NCI-H82 treated with DMSO at 0.1 percent for 48 hours (cell line): ENCODE results near the gene ZNF236.

ENCODE experiments used
- DNase-seq: peaks from one replicate; lab custom pipeline; 2025; ENCODE audit not compliant: unreplicated experiment; lab: John Stamatoyannopoulos, UW

Gene ZNF236

GRCh38 chr18:76859474-76860339 lies 37.4 kb downstream of the ZNF236 start:
- DNase-seq, result no peak

- no peak for DNase-seq
Observed at GRCh38 chr18:76860411-76860810, 38.1 kb downstream of the ZNF236 start.

DNA sequence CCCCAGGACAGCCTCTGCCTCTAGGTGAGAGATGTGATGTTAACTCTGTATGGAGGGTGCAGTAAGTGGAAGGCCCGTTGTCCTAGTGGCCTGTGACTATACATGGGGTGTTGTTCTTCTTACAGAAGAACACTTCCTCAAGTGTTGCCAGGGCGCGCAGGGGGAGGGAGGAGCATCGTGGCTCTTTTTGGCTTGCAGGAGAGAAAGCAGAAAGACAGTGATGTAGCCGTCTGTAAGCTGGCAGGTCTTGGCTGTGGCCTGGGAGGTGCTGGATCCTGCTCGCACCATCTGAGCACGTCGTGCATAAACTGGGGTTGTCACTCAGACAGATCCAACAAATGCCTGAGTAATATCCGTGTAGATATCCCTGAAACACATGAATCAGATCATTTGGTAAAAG lies 44.3 kb downstream of the ZNF236 start:
- no peak for DNase-seq

DNA sequence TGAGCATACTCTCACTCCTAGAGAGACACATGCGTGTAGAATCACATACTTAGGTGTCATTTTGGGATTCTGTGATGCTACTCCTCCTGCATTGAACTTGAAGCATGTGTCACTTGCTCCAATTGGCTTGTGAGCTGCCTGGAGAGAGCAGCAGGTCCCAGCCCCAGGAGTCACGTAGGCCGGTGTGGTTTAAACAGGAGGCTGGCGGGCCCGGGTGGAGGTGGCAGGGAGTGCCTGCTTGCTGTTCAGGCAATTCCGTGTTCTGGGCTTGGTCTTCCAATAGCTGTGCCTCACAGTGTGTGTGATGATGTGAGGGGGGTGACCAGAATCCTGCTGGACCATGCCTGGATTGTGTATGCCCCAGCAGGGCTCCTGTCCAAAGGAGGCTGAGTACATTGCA lies 51.0 kb downstream of the ZNF236 start:
- no peak for DNase-seq

DNA sequence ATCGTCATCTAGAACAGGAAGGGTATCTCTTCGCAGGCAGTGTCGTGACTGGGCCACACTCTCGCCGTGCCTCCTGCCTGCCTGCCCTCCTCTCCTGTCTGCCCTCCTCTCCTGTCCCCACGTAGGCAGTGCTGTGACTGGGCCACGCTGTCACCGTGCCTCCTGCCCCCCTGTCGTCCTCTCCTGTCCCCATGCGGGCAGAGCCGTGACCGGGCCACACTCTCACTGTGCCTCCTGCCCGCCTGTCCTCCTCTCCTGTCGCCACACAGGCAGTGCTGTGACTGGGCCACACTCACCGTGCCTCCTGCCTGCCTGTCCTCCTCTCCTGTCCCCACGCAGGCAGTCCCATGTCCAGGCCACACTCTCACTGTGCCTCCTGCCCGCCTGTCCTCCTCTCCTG lies 51.4 kb downstream of the ZNF236 start:
- DNase-seq, result no peak

DNA sequence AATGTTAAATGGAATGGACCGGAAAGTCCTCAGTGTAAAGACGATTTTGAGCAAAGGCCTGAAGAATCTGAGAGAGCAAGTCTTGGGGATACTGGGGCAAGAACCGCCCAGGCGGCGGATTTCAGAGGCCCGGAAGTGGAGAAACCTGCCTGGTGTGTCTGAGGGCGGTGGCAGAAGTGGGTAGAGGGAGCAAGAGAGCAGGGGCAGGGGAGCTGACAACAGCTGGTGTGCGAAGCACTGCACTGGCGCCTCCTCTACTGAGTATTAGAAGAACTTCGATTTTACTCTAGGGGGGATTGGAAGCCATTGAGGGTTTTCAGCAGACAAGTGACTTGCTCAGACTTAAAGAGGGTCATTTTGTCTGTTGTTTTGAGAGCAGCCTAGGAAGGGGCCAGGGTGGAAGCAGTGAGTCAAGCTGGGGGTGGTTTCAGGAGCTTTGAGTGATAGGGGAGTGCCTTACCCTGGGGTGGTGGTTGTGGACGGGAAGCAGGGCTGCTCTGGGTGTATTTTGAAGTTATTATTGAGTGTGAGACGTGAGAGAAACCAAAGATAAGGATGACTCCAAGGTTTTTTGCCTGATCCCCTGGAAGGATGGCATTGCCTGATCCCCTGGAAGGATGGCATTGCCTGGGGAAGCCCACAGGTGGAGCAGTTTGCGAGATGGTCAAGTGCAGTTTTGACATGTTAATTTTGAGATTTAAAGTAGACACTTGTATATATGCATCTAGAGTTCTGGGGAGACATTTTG lies 52.5 kb downstream of the ZNF236 start:
- no peak for DNase-seq

GRCh38 chr18:76875390-76876325 lies 53.3 kb downstream of the ZNF236 start:
- peak; percentile 8 for DNase-seq

DNA sequence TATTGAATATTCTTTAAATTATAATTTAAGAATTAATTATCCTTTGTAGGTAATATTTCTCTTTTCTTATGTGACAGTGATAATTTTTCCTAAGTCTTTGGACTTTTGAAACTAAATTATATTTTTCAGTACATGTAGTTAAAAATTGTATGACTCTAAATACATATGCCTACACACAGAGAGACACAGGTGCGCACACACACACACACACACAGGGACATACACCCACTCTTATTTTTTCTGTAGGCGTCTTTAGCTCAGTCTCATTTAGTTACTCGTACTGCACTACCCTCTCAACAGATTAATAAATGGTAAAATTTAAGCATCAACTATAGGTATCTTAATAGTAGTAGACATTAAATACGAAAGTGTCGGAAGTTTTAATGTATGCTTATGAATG lies 56.1 kb downstream of the ZNF236 start:
- no peak for DNase-seq

DNA sequence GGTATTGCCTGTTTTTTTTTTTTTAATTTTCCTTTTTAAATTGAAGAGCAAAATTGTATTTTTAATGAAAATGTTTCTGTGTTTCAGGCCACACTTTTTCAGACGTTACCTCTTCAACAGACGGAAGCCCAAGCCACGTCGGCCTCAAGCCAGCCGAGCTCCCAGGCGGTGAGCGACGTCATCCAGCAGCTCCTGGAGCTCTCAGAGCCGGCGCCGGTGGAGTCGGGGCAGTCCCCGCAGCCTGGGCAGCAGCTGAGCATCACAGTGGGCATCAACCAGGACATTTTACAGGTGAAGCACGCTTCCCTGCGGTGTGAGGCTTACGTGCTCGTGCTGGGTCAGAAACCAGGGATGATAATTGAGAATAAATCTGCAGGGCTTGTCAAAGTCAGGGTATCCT lies 57.7 kb downstream of the ZNF236 start:
- no peak for DNase-seq

- no peak for DNase-seq
Observed at GRCh38 chr18:76881744-76882143, 59.4 kb downstream of the ZNF236 start.

DNA sequence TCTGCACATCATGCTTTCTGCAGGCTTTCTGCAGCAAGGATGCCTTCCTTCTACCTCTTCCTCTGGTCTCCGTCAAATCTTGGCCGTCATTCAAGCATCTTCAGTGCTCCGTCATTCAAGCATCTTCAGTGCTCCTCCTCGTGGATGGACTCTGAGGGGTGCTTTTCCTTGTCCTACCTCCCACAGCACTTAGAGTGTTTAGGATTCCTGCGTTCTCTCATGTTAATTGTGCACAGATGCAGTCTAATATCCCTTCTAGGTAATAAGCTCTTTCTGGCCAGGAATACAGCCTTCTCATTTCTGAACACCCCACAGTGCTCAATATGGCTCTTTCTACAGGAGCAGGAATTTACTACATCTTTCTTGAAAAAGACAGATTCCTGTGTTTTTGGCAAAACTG lies 59.8 kb downstream of the ZNF236 start:
- DNase-seq, result no peak

- DNase-seq, result no peak
Observed at GRCh38 chr18:76885001-76885400, 62.6 kb downstream of the ZNF236 start.

- no peak for DNase-seq
Observed at GRCh38 chr18:76886112-76886511, 63.8 kb downstream of the ZNF236 start.

GRCh38 chr18:76889091-76889699 lies 66.8 kb downstream of the ZNF236 start:
- no peak for DNase-seq

- DNase-seq, result no peak
Observed at GRCh38 chr18:76892832-76893231, 70.5 kb downstream of the ZNF236 start.

DNA sequence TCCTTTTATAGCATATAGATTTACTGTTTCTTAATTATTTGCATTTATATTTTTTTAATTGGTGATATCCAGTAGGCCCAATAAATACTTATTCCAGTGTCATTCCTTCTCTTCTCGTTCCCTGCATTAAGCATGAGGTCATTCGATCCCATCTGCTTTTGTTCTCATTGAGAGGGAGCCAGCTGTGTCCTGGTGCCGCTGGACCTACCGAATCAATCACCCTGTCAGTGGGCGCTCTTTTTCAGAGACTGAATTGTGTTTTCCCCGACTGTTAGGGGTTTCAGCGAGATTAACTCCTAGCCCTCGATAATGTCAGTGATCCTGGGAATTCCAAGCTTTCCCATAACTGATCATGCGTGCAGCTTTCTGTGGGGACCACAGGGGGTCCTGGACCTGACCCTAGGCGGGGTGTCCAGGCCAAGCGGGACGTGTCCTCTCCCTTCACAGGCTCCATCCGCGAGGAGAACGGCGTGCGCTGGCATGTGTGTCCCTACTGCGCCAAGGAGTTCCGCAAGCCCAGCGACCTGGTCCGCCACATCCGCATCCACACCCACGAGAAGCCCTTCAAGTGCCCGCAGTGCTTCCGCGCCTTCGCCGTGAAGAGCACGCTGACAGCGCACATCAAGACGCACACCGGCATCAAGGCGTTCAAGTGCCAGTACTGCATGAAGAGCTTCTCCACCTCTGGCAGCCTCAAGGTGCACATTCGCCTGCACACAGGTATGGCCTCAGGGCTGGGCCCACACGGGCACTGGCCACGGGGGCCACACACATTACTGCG lies 72.4 kb downstream of the ZNF236 start:
- no peak for DNase-seq

GRCh38 chr18:76895498-76895897 lies 73.1 kb downstream of the ZNF236 start:
- DNase-seq, result no peak

DNA sequence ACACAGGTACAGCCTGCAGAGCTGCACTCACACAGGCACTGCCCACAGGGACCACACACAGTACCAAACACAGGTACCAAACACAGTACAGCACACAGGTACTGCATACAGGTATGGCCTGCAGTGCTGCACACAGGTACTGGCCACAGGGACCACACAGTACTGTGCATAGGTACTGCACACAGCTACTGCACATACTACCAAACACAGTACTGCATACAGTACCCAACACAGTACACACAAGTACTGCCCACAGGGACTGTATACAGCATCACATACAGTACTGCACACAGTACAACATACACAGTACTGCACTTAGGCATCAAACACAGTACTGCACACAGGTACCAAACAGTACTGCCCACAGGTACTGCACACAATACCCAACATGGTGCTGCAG lies 74.3 kb downstream of the ZNF236 start:
- DNase-seq, result no peak

DNA sequence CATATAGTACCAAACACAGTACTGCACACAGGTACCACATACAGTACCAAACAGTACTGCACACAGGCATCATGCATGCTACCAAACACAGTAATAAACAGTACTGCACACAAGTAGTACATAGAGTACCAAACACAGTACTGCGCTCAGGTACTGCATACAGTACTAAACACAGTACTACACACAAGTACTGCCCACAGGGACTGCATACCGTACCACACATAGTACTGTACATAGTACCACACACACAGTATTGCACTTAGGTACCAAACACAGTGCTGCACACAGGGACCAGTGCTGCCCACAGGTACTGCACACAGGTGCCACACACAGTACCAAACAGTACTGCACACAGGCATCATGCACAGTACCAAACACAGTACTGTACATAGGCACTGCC lies 74.9 kb downstream of the ZNF236 start:
- DNase-seq, result no peak

DNA sequence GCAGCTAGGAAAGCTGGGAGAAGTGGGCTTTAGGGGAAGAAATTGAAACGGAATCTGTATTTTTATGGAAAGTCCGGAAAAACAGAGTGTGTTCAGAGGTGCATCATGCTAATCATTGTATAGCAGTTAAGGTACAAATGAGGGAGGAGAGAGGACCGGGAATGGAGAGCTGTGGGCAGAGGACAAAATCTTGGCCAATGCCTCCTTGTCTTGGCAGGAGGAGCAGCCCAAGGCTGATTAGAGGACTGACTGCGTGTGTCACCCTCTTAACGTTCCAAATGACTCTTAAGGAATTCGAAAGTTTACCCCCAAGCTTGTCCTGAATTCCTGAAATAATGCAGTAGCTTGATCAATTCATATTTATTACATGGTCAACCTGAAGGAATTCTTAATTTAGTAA lies 81.0 kb downstream of the ZNF236 start:
- no peak for DNase-seq
